ENCODE data around the gene MYH13.

MYH13 gene

DNA sequence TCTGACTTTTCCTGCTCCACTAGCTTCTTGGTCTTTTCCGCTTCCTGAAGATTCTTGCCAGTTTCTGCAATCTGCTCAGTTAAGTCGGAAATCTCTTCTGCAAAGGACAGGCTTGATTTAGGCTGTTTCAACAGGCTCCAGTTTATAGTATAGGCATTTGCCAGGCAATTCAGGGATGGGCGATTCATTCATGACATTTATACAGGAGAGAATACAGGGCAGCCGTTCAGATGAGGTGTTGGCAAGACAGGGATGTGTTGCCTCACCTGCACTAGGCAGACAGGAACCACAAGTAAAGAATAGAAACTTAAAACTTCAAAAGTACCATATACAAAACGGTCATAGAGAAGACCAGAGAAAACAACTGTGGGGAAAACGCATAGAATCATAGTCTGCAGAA lies 61.7 kb downstream of the MYH13 start:
- H3K4me3 ChIP-seq (ENCODE audit: low read depth, low read length): no peak overlapping the region
- TF ChIP-seq, protein P1, sequence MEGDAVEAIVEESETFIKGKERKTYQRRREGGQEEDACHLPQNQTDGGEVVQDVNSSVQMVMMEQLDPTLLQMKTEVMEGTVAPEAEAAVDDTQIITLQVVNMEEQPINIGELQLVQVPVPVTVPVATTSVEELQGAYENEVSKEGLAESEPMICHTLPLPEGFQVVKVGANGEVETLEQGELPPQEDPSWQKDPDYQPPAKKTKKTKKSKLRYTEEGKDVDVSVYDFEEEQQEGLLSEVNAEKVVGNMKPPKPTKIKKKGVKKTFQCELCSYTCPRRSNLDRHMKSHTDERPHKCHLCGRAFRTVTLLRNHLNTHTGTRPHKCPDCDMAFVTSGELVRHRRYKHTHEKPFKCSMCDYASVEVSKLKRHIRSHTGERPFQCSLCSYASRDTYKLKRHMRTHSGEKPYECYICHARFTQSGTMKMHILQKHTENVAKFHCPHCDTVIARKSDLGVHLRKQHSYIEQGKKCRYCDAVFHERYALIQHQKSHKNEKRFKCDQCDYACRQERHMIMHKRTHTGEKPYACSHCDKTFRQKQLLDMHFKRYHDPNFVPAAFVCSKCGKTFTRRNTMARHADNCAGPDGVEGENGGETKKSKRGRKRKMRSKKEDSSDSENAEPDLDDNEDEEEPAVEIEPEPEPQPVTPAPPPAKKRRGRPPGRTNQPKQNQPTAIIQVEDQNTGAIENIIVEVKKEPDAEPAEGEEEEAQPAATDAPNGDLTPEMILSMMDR (IDR thresholded peaks at IDR 0.05; ENCODE audit: control insufficient read depth, extremely low read depth, insufficient read depth): no peak
- DNase-seq (ENCODE audit: low read depth): peak; percentile 47

DNA sequence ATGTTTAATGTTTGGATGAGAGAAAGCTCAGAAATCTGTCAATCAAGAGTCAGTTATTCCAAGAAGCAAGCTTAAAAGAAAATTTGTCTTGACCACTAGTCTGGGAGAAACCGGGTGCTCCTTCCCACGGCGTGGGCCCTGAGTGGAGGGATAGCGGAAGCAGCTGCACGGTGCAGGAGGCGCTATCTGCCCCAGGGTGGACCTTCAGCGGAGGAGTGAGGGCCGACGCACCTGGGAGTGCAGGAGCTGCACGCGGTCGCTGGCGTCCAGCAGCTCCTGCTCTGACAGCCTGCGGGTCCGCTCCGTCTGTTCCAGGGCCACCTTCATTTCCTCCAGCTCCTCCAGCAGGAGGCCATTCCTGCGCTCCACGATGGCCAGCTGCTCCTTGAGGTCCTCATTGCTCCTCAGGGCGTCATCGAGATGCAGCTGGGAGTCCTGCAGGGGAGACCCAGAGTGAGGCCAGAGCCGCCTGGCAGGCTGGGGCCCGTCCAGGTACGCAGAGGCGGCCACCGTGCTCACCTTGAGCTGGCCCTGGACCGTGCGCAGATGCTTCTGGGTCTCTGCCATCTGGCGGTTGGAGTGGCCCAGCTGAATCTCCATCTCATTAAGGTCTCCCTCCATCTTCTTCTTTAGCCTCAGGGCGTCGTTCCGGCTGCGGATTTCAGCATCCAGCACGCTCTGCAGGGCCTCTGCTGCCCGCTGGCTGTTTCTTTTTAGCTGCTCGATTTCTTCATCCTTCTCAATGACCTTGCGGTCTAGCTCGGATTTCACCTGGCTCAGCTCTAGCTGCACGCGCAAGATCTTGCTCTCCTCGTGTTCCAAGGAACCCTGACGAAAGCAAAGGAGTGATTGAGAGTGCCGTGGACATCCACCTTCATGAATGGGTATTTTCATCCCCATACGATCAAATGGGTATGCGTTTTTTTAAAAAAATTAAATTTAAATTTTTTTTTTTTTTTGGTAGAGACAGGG lies 63.5 kb downstream of the MYH13 start:
- DNase-seq (ENCODE audit: low read depth): no peak
- H3K4me3 ChIP-seq (ENCODE audit: low read depth, low read length): no peak overlapping the region
- TF ChIP-seq, protein P1 (IDR thresholded peaks at IDR 0.05; ENCODE audit: control insufficient read depth, extremely low read depth, insufficient read depth): no peak

DNA sequence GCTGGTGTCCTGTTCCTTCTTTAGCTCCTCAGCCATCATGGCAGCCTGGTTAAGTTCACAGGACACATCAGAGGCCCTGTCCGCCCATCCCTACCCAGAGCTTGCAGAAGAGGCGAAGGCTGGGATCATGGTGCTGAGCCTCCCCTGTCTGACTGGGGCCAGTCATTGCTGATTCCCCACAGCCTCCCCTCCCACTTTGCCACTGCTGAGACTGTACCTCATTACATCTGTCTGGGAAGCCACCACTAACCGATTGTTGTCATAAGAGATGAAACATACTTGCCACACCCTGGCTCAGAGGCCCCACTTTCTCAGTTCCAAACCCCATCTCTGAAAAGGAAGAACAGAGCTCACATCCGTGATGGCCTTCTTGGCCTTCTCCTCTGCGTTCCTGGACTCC lies 66.2 kb downstream of the MYH13 start:
- H3K4me3 ChIP-seq (ENCODE audit: low read depth, low read length): no peak overlapping the region
- TF ChIP-seq, protein P1 (IDR thresholded peaks at IDR 0.05; ENCODE audit: control insufficient read depth, extremely low read depth, insufficient read depth): no peak
- DNase-seq (ENCODE audit: low read depth): no peak

DNA sequence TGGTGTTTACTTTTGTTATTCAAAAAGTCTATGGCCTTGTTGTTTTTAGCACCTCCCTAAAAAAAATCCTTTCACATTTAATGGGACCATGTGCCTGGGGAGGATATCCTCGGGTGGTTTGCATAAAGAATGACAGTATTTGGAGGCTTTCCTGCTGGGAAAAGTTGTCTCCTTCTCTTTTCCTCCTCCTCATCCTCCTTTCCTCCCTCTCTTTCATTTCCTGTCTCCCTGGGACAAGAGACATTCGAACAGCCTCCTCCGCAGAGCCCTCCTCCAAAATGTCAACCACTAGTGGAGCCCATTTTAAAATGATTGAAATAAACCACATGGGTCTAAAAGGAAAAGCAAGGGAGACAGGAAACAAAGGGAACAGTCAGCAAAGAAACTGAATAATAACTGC lies 67.4 kb downstream of the MYH13 start:
- TF ChIP-seq, protein P1 (IDR thresholded peaks at IDR 0.05; ENCODE audit: control insufficient read depth, extremely low read depth, insufficient read depth): no peak
- no peak overlapping the region for H3K4me3 ChIP-seq (ENCODE audit: low read depth, low read length)
- DNase-seq (ENCODE audit: low read depth): no peak

DNA sequence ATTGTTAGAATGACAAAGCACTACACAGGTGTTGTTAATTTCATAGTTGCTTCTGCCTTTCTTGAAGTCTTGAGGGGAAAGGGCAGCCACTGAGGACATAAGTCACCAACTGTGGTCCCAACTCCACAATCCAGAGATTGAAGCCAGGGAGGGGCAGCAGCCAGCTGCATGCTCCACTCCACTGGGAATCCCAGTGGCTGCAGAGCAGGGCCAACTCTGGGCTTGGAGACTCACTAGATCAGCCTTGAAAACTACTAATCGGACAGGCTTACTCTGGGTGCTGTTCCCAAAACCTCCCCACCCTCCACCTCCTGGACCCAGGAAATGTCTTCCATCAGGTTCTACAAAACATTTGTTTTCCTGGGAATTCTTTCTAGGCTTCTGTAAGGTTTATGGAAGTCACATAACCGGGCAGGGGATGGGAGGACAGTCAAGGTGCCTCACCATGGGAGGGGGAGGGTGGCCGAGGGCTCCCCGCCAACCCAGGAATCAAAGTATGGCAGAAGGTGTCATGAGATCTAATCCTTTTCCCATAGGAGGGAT lies 68.0 kb downstream of the MYH13 start:
- TF ChIP-seq, protein P1 (IDR thresholded peaks at IDR 0.05; ENCODE audit: control insufficient read depth, extremely low read depth, insufficient read depth): no peak
- no peak for DNase-seq (ENCODE audit: low read depth)
- H3K4me3 ChIP-seq (ENCODE audit: low read depth, low read length): no peak overlapping the region

DNA sequence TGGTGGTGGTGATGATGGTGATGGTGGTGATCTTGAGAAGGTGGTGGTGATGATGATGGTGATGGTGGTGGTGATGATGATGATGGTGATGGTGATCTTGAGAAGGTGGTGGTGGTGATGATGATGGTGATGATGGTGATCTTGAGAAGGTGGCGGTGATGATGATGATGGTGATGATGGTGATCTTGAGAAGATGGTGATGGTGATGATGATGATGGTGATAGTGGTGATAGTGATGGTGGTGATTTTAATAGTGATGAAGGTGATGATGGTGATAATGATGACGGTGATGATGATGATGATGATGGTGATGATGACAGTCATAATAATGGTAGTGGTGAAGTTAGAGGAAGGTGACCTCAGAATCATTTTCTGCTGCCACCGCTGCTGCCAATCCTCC lies 75.1 kb downstream of the MYH13 start:
- DNase-seq (ENCODE audit: low read depth): no peak
- H3K4me3 ChIP-seq (ENCODE audit: low read depth, low read length): no peak overlapping the region
- TF ChIP-seq, protein P1 (IDR thresholded peaks at IDR 0.05; ENCODE audit: control insufficient read depth, extremely low read depth, insufficient read depth): no peak
